ENCODE measurements around the gene KLF12. TPM values are rescaled to one million over a fixed set of nuclear protein-coding genes. Genes with fewer than 3 reads are reported as not detected.

KLF12 gene
- total RNA-seq (2014; rRNA removed; shearing (Covaris generic)): 11.3 and 12.3 TPM in 2 replicates

GRCh38 chr13:74134221-74134776, at the start of gene KLF12:
Gene KLF12, minus strand, starts transcription at chr13:74134404.
- DNase-seq: peak; percentile 96 to 97

GRCh38 chr13:74182491-74182890, 48.3 kb upstream of the KLF12 start:
- Histone ChIP-seq H3K36me3 (no peaks in the 10 kb centered on the region), H3K27ac (no peak overlapping the region), H3K27me3 (no peaks in the 10 kb centered on the region), H3K9me3 (replicated peaks) (no peaks in the 10 kb centered on the region), H3K4me3 (no peak overlapping the region), H3K4me1 (no peaks in the 10 kb centered on the region)
- DNase-seq: no peak

More at GRCh38 chr13:74134221-74134776, at the start of gene KLF12:
- Histone ChIP-seq H3K9me3 (replicated peaks) (no peaks in the 10 kb centered on the region), H3K4me3 (peak within 1 kb of the TSS; percentile 99), H3K27ac (peak within 1 kb of the TSS; percentile 97), H3K27me3 (no peaks in the 10 kb centered on the region), H3K4me1 (peaks cover 5% of the 10 kb centered on the region), H3K36me3 (no peaks in the 10 kb centered on the region)

GRCh38 chr13:74174810-74175209, 40.6 kb upstream of the KLF12 start:
- Histone ChIP-seq H3K4me1 (peaks cover 7% of the 10 kb centered on the region), H3K4me3 (no peak overlapping the region), H3K27ac (no peak overlapping the region), H3K27me3 (no peaks in the 10 kb centered on the region), H3K9me3 (replicated peaks) (no peaks in the 10 kb centered on the region), H3K36me3 (no peaks in the 10 kb centered on the region)
- DNase-seq: no peak

- Histone ChIP-seq H3K27me3 (no peaks in the 10 kb centered on the region), H3K36me3 (no peaks in the 10 kb centered on the region), H3K4me3 (no peak overlapping the region), H3K27ac (no peak overlapping the region), H3K4me1 (peaks cover 13% of the 10 kb centered on the region), H3K9me3 (replicated peaks) (no peaks in the 10 kb centered on the region)
- DNase-seq: no peak
These were observed 39.6 kb upstream of the KLF12 start for GRCh38 chr13:74173822-74174221.

- no peaks in the 10 kb centered on the region for H3K36me3 ChIP-seq
- H3K4me1 ChIP-seq: peaks cover 13% of the 10 kb centered on the region
- no peaks in the 10 kb centered on the region for H3K9me3 ChIP-seq (replicated peaks)
- DNase-seq: no peak
- H3K27me3 ChIP-seq: no peaks in the 10 kb centered on the region
- no peak overlapping the region for H3K27ac ChIP-seq
- H3K4me3 ChIP-seq: no peak overlapping the region
These were observed 37.4 kb upstream of the KLF12 start for GRCh38 chr13:74171641-74172040.

- Histone ChIP-seq H3K27me3 (no peaks in the 10 kb centered on the region), H3K36me3 (no peaks in the 10 kb centered on the region)
These were observed 35.5 kb upstream of the KLF12 start for GRCh38 chr13:74169676-74170075.

GRCh38 chr13:74168263-74168675, 34.1 kb upstream of the KLF12 start:
- DNase-seq: no peak
- Histone ChIP-seq H3K9me3 (replicated peaks) (no peaks in the 10 kb centered on the region), H3K4me1 (peaks cover 13% of the 10 kb centered on the region), H3K36me3 (no peaks in the 10 kb centered on the region), H3K4me3 (no peak overlapping the region), H3K27me3 (no peaks in the 10 kb centered on the region), H3K27ac (no peak overlapping the region)

More at GRCh38 chr13:74169676-74170075, 35.5 kb upstream of the KLF12 start:
- no peak overlapping the region for H3K27ac ChIP-seq
- H3K4me1 ChIP-seq: peaks cover 13% of the 10 kb centered on the region
- peak; percentile 38 to 71 for DNase-seq
- no peaks in the 10 kb centered on the region for H3K9me3 ChIP-seq (replicated peaks)
- no peak overlapping the region for H3K4me3 ChIP-seq

GRCh38 chr13:74166261-74167004, 32.2 kb upstream of the KLF12 start:
- no peak for DNase-seq
- H3K9me3 ChIP-seq (replicated peaks): no peaks in the 10 kb centered on the region

GRCh38 chr13:74162782-74163181, 28.6 kb upstream of the KLF12 start:
- no peak for DNase-seq
- Histone ChIP-seq H3K4me3 (no peak overlapping the region), H3K27me3 (no peaks in the 10 kb centered on the region)

More at GRCh38 chr13:74166261-74167004, 32.2 kb upstream of the KLF12 start:
- no peak overlapping the region for H3K4me3 ChIP-seq
- H3K4me1 ChIP-seq: peaks cover 10% of the 10 kb centered on the region
- no peaks in the 10 kb centered on the region for H3K27me3 ChIP-seq
- H3K36me3 ChIP-seq: no peaks in the 10 kb centered on the region
- H3K27ac ChIP-seq: no peak overlapping the region

GRCh38 chr13:74162135-74162534, 27.9 kb upstream of the KLF12 start:
- H3K36me3 ChIP-seq: no peaks in the 10 kb centered on the region

More at GRCh38 chr13:74162782-74163181, 28.6 kb upstream of the KLF12 start:
- H3K4me1 ChIP-seq: peaks cover 8% of the 10 kb centered on the region
- H3K36me3 ChIP-seq: no peaks in the 10 kb centered on the region
- H3K9me3 ChIP-seq (replicated peaks): no peaks in the 10 kb centered on the region
- H3K27ac ChIP-seq: no peak overlapping the region

GRCh38 chr13:74158571-74159352, 24.6 kb upstream of the KLF12 start:
- peak overlapping the region; percentile 34; the same call in 1 of the 2 replicates for H3K4me3 ChIP-seq
- no peaks in the 10 kb centered on the region for H3K27me3 ChIP-seq
- DNase-seq: no peak
- peaks cover 12% of the 10 kb centered on the region for H3K4me1 ChIP-seq
- H3K36me3 ChIP-seq: no peaks in the 10 kb centered on the region
- no peaks in the 10 kb centered on the region for H3K9me3 ChIP-seq (replicated peaks)
- H3K27ac ChIP-seq: peak overlapping the region; percentile 42; the same call in 1 of the 2 replicates

More at GRCh38 chr13:74162135-74162534, 27.9 kb upstream of the KLF12 start:
- no peaks in the 10 kb centered on the region for H3K27me3 ChIP-seq
- no peak overlapping the region for H3K4me3 ChIP-seq
- DNase-seq: no peak
- no peak overlapping the region for H3K27ac ChIP-seq
- H3K9me3 ChIP-seq (replicated peaks): no peaks in the 10 kb centered on the region
- H3K4me1 ChIP-seq: peaks cover 12% of the 10 kb centered on the region

GRCh38 chr13:74158028-74158427, 23.8 kb upstream of the KLF12 start:
- Histone ChIP-seq H3K27me3 (no peaks in the 10 kb centered on the region), H3K27ac (peak overlapping the region; percentile 42; the same call in 1 of the 2 replicates)
- peak; percentile 71 to 76 for DNase-seq

GRCh38 chr13:74154981-74155380, 20.8 kb upstream of the KLF12 start:
- no peaks in the 10 kb centered on the region for H3K27me3 ChIP-seq
- H3K36me3 ChIP-seq: no peaks in the 10 kb centered on the region
- H3K4me1 ChIP-seq: peaks cover 18% of the 10 kb centered on the region
- no peaks in the 10 kb centered on the region for H3K9me3 ChIP-seq (replicated peaks)
- no peak overlapping the region for H3K27ac ChIP-seq
- no peak for DNase-seq
- no peak overlapping the region for H3K4me3 ChIP-seq

More at GRCh38 chr13:74158028-74158427, 23.8 kb upstream of the KLF12 start:
- peaks cover 18% of the 10 kb centered on the region for H3K4me1 ChIP-seq
- no peaks in the 10 kb centered on the region for H3K36me3 ChIP-seq
- H3K9me3 ChIP-seq (replicated peaks): no peaks in the 10 kb centered on the region
- peak overlapping the region; percentile 34; the same call in 1 of the 2 replicates for H3K4me3 ChIP-seq

GRCh38 chr13:74153316-74153715, 19.1 kb upstream of the KLF12 start:
- no peak overlapping the region for H3K4me3 ChIP-seq
- H3K9me3 ChIP-seq (replicated peaks): no peaks in the 10 kb centered on the region
- DNase-seq: peak in 1 of 2 experiments; percentile 35
- H3K27me3 ChIP-seq: no peaks in the 10 kb centered on the region
- H3K27ac ChIP-seq: no peak overlapping the region
- peaks cover 15% of the 10 kb centered on the region for H3K4me1 ChIP-seq
- H3K36me3 ChIP-seq: no peaks in the 10 kb centered on the region

- H3K27me3 ChIP-seq: no peaks in the 10 kb centered on the region
- no peak for DNase-seq
- H3K27ac ChIP-seq: no peak overlapping the region
- peaks cover 6% of the 10 kb centered on the region; the same call in 1 of the 2 replicates for H3K4me1 ChIP-seq
- no peak overlapping the region for H3K4me3 ChIP-seq
- no peaks in the 10 kb centered on the region for H3K9me3 ChIP-seq (replicated peaks)
- H3K36me3 ChIP-seq: no peaks in the 10 kb centered on the region
These were observed 17.7 kb upstream of the KLF12 start for GRCh38 chr13:74151859-74152258.
